Naive thymus-derived CD4-positive, alpha-beta T cell (primary cell): ENCODE measurements around the gene ALG6. TPM values are rescaled to one million over a fixed set of nuclear protein-coding genes. Genes with fewer than 3 reads are reported as not detected.

Experiments
- ATAC-seq: fragments of 150-1000 bp; cut with Tn5 transposase; 2 replicates; pipeline ENCODE4 v1.10.0; 2021; ENCODE audit warnings: mild to moderate bottlenecking, moderate library complexity
- CTCF ChIA-PET: fragments of 350-600 bp; sonication (Branson Sonifier 250); formaldehyde crosslinking; loops from one replicate; lab custom pipeline; 2021; ENCODE audit warnings: antibody characterized with exemption; lab: Charles Lee
- POLR2A ChIA-PET: fragments of 350-600 bp; sonication (Branson Sonifier 250); formaldehyde crosslinking; loops from one replicate; lab custom pipeline; 2021; ENCODE audit warnings: antibody characterized with exemption, inconsistent platforms; lab: Charles Lee
- DNase-seq, 9 donors: peaks; one replicate each; pipeline versions ENCODE4 v3.0.0 to v3.0.0-alpha.2; 2020 to 2022; ENCODE audit warnings: mixed read lengths in 1 of 9
- H3K27ac ChIP-seq: one replicate; pipeline ENCODE4 v1.7.0; 2013; ENCODE audit warnings: mild to moderate bottlenecking, low read depth, low read length, moderate library complexity
- H3K27me3 ChIP-seq, 2 donors: one replicate each; pipeline ENCODE4 v1.7.0; 2013; ENCODE audit warnings: low read length in 2 of 2, mild to moderate bottlenecking in 2 of 2, moderate library complexity in 2 of 2; ENCODE audit not compliant: control insufficient read depth in 2 of 2, insufficient read depth in 2 of 2
- H3K36me3 ChIP-seq, 3 experiments: 1 replicate in 2 of 3; 2 replicates in 1 of 3; pipeline ENCODE4 v1.7.0; 2013; ENCODE audit warnings: low read length in 3 of 3, mild to moderate bottlenecking in 3 of 3, moderate library complexity in 1 of 3; ENCODE audit not compliant: insufficient read depth in 3 of 3, control insufficient read depth in 2 of 3
- H3K4me1 ChIP-seq, 2 donors: one replicate each; pipeline ENCODE4 v1.7.0; 2013; ENCODE audit warnings: low read length in 2 of 2, mild to moderate bottlenecking in 2 of 2, moderate library complexity in 1 of 2; ENCODE audit not compliant: control insufficient read depth in 2 of 2, insufficient read depth in 2 of 2
- H3K4me3 ChIP-seq: 2 replicates; pipeline ENCODE4 v1.7.0; 2013; ENCODE audit warnings: mild to moderate bottlenecking, low read length
- H3K9me3 ChIP-seq, 3 experiments: 1 replicate in 2 of 3; 2 replicates in 1 of 3; pipeline ENCODE4 v1.7.0; 2013; ENCODE audit warnings: low read length in 3 of 3; ENCODE audit not compliant: control insufficient read depth in 2 of 3
- H3K27ac Mint-ChIP-seq, 9 donors: one replicate each; pipeline ENCODE4 v1.8.0; 2020 to 2022; ENCODE audit warnings: mixed read lengths in 9 of 9, mild to moderate bottlenecking in 8 of 9, moderate library complexity in 5 of 9, inconsistent platforms in 2 of 9
- H3K27me3 Mint-ChIP-seq, 5 donors: one replicate each; pipeline ENCODE4 v1.8.0; 2021 to 2022; ENCODE audit warnings: mixed read lengths in 5 of 5, mild to moderate bottlenecking in 1 of 5
- H3K36me3 Mint-ChIP-seq, 5 donors: one replicate each; pipeline ENCODE4 v1.8.0; 2020 to 2022; ENCODE audit warnings: mixed read lengths in 5 of 5, mild to moderate bottlenecking in 3 of 5, inconsistent platforms in 1 of 5
- H3K4me1 Mint-ChIP-seq, 7 donors: one replicate each; pipeline ENCODE4 v1.8.0; 2020 to 2022; ENCODE audit warnings: mixed read lengths in 7 of 7, mild to moderate bottlenecking in 3 of 7, inconsistent platforms in 1 of 7
- H3K4me3 Mint-ChIP-seq, 10 donors: one replicate each; pipeline ENCODE4 v1.8.0; 2020 to 2022; ENCODE audit warnings: mild to moderate bottlenecking in 10 of 10, mixed read lengths in 10 of 10, moderate library complexity in 6 of 10, inconsistent platforms in 2 of 10
- H3K9me3 Mint-ChIP-seq, 11 donors: one replicate each; pipeline ENCODE4 v1.8.0; 2020 to 2022; ENCODE audit warnings: mixed read lengths in 11 of 11, mild to moderate bottlenecking in 4 of 11, inconsistent platforms in 1 of 11, moderate library complexity in 1 of 11
- intact Hi-C, 2 donors: fragments of 100-400 bp; cut with micrococcal nuclease; formaldehyde crosslinking; loops; one replicate each; pipeline ENCODE4 v1.15.1; 2023
- polyA plus RNA-seq, 2 donors: library from polyadenylated mRNA; unstranded; fragments of 300-500 nt; fragmentation: Illumina TruSeq; gene quantifications; one replicate each; pipeline ENCODE4 v1.2.3, GENCODE V29; 2021
- total RNA-seq, 6 experiments: library from RNA in 5 of 6; stranded (reverse) in 5 of 6; gene quantifications; 1 replicate in 5 of 6; 2 replicates in 1 of 6; pipeline ENCODE4 v1.2.3 and lab custom pipeline; 2021 to 2026

ALG6 gene
- total RNA-seq = 10 to 100 TPM; 16.1 to 29.8 (median 27.3) TPM
- 10 to 100 TPM; 21.0 to 25.1 TPM for polyA plus RNA-seq
- 13.3 reads per million, percentile 42 among the genes with 10 or more reads in this experiment for total RNA-seq (lab: John Stamatoyannopoulos, UW)

DNA sequence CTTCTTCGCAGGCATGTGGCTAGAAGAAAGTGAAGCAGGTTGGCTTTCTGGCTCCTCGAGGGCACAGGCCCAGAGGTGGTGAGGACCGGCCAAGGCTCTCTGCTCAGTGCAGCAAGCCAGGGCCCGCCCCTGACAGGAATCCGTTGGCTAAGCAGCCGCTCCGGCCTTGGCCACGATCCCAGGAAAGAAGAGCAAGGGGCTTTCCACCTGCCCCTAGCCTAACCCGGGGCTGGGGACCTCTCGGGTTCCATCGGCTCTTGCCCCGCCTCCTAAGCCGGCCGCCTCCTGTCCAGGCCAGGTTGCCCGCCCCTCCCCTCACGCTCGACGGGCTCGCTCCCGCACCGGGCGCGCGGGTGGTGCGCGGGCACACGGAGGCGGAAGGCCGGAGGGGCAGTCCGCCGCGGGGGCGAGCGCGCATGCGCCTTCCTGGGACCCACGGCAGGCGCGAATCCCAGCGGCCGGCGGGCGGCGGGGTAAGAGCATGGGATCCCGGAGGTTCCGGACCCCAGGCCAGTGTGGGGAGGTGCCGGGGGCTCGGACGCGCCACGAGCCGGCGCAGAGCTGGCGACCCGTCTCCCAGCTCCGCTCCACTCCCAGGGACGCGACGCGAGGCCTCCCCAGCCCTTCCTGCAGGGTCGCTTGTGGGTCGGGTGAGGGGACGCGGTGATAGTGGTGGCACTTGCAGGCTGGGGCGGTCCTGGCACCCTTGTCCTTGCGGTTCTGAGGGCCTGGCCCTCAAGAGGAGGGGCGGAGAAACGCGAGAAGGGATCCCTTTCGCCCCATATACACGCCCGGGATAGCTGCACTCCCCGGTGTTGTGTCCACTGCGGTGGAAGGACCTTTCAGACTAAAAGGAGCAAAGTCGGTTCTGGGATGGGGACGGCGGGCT is at the start of gene ALG6:
Gene ALG6 (plus strand): TSS at position 413 of the 889 bp plus-strand sequence. CDS start 3,351 bp downstream, outside the sequence.
- Histone ChIP-seq H3K27ac (peak within 1 kb of the TSS; percentile 72), H3K9me3 (no peaks in the 10 kb centered on the region), H3K4me1 (peaks cover 0 to 7% of the 10 kb centered on the region in 2 donors), H3K4me3 (peak within 1 kb of the TSS; percentile 95), H3K27me3 (no peaks in the 10 kb centered on the region), H3K36me3 (peaks cover 0 to 13% (median 4%) of the 10 kb centered on the region in 3 experiments)
- Mint-ChIP-seq H3K27me3 (peaks cover 0 to 7% (median 0%) of the 10 kb centered on the region in 5 donors), H3K9me3 (no peaks in the 10 kb centered on the region), H3K27ac (peak within 1 kb of the TSS; percentile 79 to 93 (median 84)), H3K4me1 (peaks cover 23 to 46% (median 36%) of the 10 kb centered on the region in 7 donors), H3K36me3 (peaks cover 4 to 15% (median 10%) of the 10 kb centered on the region in 5 donors), H3K4me3 (peak within 1 kb of the TSS; percentile 91 to 99 (median 94))
- peak; percentile 66 to 98 (median 84) for DNase-seq
- peak; percentile 99 for ATAC-seq
- CTCF ChIA-PET = no interaction called here
- intact Hi-C loops = loop anchor here (1.0 to 2.0 kb wide), 9 partner anchors 45 to 1885 kb away; partner anchors contain the start of genes ATG4C (in 2 of the 2), EFCAB7 (in 2 of the 2), ITGB3BP (in 2 of the 2) and FOXD3 (in 1 of the 2)
- POLR2A ChIA-PET = interaction anchor here (0.7 to 1.3 kb wide), 2 partner anchors 225 to 772 kb away, joined by 3 to 4 read pairs; partner anchors contain the start of gene PGM1

DNA sequence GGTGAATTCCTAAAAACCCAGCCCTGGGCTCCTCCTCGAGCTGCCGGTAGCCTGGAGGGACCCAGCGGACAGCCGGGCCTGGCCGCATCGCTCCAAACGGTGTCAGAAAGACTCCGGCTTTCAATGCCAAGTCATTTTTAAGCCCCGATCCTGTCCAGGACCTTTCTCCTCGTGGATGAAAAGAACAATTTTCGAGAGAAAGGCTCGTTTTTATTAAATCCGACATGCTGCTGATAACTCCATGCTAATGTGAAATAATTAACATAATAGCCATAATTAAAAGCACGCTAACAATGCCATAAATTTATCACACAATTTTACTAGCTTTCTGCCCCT is 49.6 kb upstream of the ALG6 start:
- Histone ChIP-seq H3K4me1 (peaks cover 0 to 8% of the 10 kb centered on the region in 2 donors), H3K27me3 (peaks cover 18 to 60% of the 10 kb centered on the region in 2 donors), H3K4me3 (no peak overlapping the region), H3K9me3 (peaks cover 0 to 23% (median 0%) of the 10 kb centered on the region in 3 experiments), H3K27ac (no peak overlapping the region), H3K36me3 (no peaks in the 10 kb centered on the region)
- peak in 1 of 9 donors; percentile 5 for DNase-seq
- ATAC-seq = no peak
- Mint-ChIP-seq H3K4me3 (peak overlapping the region; percentile 12 to 83 (median 67)), H3K9me3 (peaks cover 3 to 51% (median 25%) of the 10 kb centered on the region in 11 donors), H3K4me1 (peaks cover 7 to 52% (median 34%) of the 10 kb centered on the region in 7 donors), H3K27me3 (peaks cover 69 to 80% (median 73%) of the 10 kb centered on the region in 5 donors), H3K27ac (peak overlapping the region in 4 of 9 donors; percentile 39 to 86 (median 68)), H3K36me3 (peaks cover 0 to 21% (median 5%) of the 10 kb centered on the region in 5 donors)
- CTCF ChIA-PET = no interaction called here
- intact Hi-C loops = loop anchor here (1.0 to 2.0 kb wide), 5 partner anchors 8 to 220 kb away; no protein-coding TSS in a partner anchor
- POLR2A ChIA-PET = no interaction called here

DNA sequence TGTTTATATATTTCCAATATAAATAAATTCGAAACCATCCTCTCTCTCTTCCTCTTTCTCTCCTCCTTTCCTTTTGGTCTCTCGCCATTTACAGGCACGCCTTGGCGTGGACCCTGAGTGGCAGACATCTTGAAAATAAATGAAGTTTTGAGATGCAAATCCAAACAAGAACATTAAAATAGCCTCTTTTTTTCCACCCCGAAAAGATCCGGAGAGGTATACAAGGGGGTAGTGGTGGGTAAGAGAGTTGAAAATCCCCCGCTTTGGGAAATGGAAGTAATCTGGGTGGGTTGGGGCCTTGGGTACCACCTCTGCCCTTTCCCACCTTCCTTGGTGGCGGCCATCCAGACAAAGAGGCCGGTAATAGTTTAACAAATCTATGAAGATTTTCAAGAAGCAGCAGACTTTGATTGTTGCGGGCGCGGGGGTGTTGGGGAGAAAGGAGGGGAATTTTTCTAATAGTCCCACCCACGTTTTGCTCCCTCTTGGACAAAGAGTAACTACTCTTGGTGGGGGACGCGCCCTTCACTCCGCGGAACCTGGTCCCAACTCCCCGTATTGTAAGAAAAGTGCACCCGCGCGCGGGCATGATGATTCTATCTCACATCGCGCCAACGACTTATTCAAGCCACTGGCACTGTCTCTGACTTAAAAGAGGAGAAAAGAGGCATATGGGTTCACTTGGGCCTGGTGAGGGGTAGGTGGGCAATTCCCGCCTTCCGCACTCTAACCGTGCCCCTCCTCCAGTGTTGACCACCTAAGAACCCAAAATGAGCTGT is 49.0 kb upstream of the ALG6 start:
- H3K9me3 ChIP-seq = peaks cover 0 to 23% (median 0%) of the 10 kb centered on the region in 3 experiments
- H3K27ac ChIP-seq = no peak overlapping the region
- intact Hi-C loops = loop anchor here in 1 of 2 donors (1.0 kb wide), 1 partner anchor 9 kb away; no protein-coding TSS in a partner anchor
- Mint-ChIP-seq H3K27me3 (peaks cover 69 to 82% (median 73%) of the 10 kb centered on the region in 5 donors), H3K36me3 (peaks cover 0 to 21% (median 5%) of the 10 kb centered on the region in 5 donors), H3K27ac (peak overlapping the region in 7 of 9 donors; percentile 49 to 86 (median 76)), H3K4me1 (peaks cover 7 to 54% (median 36%) of the 10 kb centered on the region in 7 donors), H3K4me3 (peak overlapping the region; percentile 30 to 83 (median 67)), H3K9me3 (peaks cover 3 to 52% (median 25%) of the 10 kb centered on the region in 11 donors)
- H3K4me3 ChIP-seq = no peak overlapping the region
- no peak for ATAC-seq
- POLR2A ChIA-PET = interaction anchor here (1.0 kb wide), 1 partner anchor 10 kb away, joined by 3 read pairs; no protein-coding TSS in a partner anchor
- peaks cover 18 to 60% of the 10 kb centered on the region in 2 donors for H3K27me3 ChIP-seq
- CTCF ChIA-PET = no interaction called here
- peaks cover 0 to 8% of the 10 kb centered on the region in 2 donors for H3K4me1 ChIP-seq
- H3K36me3 ChIP-seq = no peaks in the 10 kb centered on the region
- peak in 1 of 9 donors; percentile 3 for DNase-seq

DNA sequence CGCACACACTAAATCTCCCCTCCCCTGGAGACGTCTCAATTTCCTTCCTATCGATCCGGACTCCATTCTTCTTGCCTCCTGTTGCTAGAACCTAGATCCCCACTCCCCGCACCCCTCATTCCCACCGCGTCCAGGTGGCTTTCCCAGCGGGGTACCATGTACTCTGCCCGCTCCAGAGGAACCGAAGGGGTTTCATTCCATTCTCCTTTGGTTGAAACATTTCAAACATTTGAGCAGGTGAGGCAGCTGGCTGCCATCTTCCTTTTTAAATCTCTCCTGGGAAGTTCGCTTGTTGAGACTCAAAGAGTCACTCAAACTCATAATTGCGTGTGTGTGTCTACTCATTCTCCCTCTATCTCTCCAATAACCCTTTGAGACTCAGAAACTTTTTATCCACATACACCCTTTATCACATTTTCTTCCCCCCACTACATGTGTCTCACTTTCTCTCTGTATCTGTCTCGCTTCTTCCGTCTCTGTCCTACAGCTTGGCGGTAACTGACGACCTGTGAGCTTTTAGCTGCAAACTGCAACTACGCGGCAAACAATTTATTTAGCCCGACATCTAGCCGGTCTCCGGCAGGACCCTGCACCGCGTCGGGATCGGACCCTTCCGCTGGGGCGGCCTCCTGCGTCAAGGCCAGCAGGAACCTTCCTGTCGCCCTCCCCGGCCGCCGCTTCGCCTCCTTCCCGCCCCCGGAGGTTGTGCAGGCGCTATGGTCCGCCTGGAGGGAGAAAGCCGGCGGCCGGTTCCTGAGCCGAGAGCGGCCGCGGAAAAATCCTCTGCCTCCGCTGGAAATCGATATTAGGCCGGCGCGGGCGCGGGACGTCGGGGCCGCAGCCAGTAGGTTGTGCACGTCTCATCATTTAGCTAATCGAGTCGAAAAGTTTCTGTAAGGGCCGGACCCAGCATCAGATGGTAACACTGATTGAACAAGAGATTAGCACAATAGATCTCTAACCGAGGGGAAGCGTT is 48.1 kb upstream of the ALG6 start:
- Mint-ChIP-seq H3K36me3 (peaks cover 0 to 21% (median 5%) of the 10 kb centered on the region in 5 donors), H3K27ac (peak overlapping the region in 8 of 9 donors; percentile 28 to 86 (median 70)), H3K27me3 (peaks cover 60 to 77% (median 68%) of the 10 kb centered on the region in 5 donors), H3K9me3 (peaks cover 3 to 55% (median 25%) of the 10 kb centered on the region in 11 donors), H3K4me1 (peaks cover 7 to 57% (median 39%) of the 10 kb centered on the region in 7 donors), H3K4me3 (peak overlapping the region; percentile 9 to 83 (median 52))
- POLR2A ChIA-PET = interaction anchor here (1.0 kb wide), 1 partner anchor 9 kb away, joined by 3 read pairs; no protein-coding TSS in a partner anchor
- Histone ChIP-seq H3K9me3 (peaks cover 0 to 23% (median 0%) of the 10 kb centered on the region in 3 experiments), H3K36me3 (no peaks in the 10 kb centered on the region), H3K4me1 (peaks cover 0 to 10% of the 10 kb centered on the region in 2 donors), H3K27ac (no peak overlapping the region), H3K4me3 (no peak overlapping the region), H3K27me3 (peaks cover 18 to 62% of the 10 kb centered on the region in 2 donors)
- intact Hi-C loops = loop anchor here (1.0 to 5.0 kb wide), 2 partner anchors 9 to 928 kb away; no protein-coding TSS in a partner anchor
- DNase-seq = peak in 3 of 9 donors; percentile 11 to 16 (median 15)
- CTCF ChIA-PET = no interaction called here
- ATAC-seq = no peak

DNA sequence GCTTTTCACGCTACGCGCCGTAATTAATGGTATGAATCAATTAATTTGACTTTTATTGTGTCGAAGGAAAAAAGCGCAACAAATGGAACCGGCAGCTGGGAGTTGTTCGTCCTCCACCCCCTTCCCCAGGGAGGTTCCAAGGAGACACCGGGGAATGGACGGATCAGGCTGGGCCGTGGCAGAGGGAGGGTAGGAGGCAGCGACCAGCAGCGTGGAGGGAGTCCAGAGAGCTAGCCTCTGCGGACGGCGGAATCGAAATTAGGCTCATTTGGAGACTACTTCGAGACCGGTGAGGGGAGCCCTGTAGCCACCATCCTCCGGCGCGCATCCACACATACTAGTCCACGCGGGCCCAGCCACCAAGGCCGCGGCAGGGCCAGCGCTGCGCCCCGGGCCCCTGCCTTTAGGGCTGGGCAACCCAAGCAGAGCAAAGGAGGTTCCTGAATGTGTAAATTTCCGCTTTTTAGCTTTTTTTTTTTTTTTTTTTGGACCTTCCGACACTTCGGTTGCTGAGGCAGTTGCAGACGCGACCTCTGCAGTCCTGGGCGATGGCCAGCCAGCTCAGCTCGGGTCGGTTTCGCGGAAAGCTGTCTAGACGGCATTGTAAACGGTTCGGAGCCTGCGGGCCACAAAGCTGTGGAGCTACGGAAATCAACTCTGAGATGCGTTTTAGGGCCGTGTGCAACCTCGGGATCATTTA is 47.3 kb upstream of the ALG6 start:
- H3K9me3 ChIP-seq = peaks cover 0 to 23% (median 0%) of the 10 kb centered on the region in 3 experiments
- H3K4me1 ChIP-seq = peaks cover 0 to 13% of the 10 kb centered on the region in 2 donors
- CTCF ChIA-PET = no interaction called here
- intact Hi-C loops = loop anchor here in 1 of 2 donors (5.0 kb wide), 1 partner anchor 927 kb away; no protein-coding TSS in a partner anchor
- peak overlapping the region in 8 of 10 donors; percentile 12 to 83 (median 52) for H3K4me3 Mint-ChIP-seq
- no peak for ATAC-seq
- peak overlapping the region in 7 of 9 donors; percentile 36 to 86 (median 65) for H3K27ac Mint-ChIP-seq
- peaks cover 21 to 67% of the 10 kb centered on the region in 2 donors for H3K27me3 ChIP-seq
- peaks cover 0 to 21% (median 5%) of the 10 kb centered on the region in 5 donors for H3K36me3 Mint-ChIP-seq
- POLR2A ChIA-PET = no interaction called here
- H3K4me1 Mint-ChIP-seq = peaks cover 7 to 65% (median 47%) of the 10 kb centered on the region in 7 donors
- DNase-seq = peak in 4 of 9 donors; percentile 7 to 28 (median 26)
- peaks cover 3 to 62% (median 27%) of the 10 kb centered on the region in 11 donors for H3K9me3 Mint-ChIP-seq
- peaks cover 60 to 77% (median 68%) of the 10 kb centered on the region in 5 donors for H3K27me3 Mint-ChIP-seq
- H3K36me3 ChIP-seq = no peaks in the 10 kb centered on the region
- H3K27ac ChIP-seq = no peak overlapping the region
- no peak overlapping the region for H3K4me3 ChIP-seq
